BLaER1 (cell line): Measurements from ENCODE around the gene OR10A4.
"Not testable (repeated sequence)": the region's sequence is repeated elsewhere in the genome, so short reads cannot be mapped to it uniquely, and the experiment has no call there.

ENCODE experiments used
- H3K27ac ChIP-seq: shearing (Covaris generic); formaldehyde crosslinking; 2 replicates; pipeline ENCODE4 v1.8.1; 2022
- H3K27me3 ChIP-seq: shearing (Covaris generic); formaldehyde crosslinking; 2 replicates; pipeline ENCODE4 v1.8.1; 2022
- H3K36me3 ChIP-seq: shearing (Covaris generic); formaldehyde crosslinking; 2 replicates; pipeline ENCODE4 v1.8.1; 2022
- H3K4me1 ChIP-seq: shearing (Covaris generic); formaldehyde crosslinking; 2 replicates; pipeline ENCODE4 v1.8.1; 2022
- H3K4me2 ChIP-seq: shearing (Covaris generic); formaldehyde crosslinking; 2 replicates; pipeline ENCODE4 v1.8.1; 2022
- H3K4me3 ChIP-seq: shearing (Covaris generic); formaldehyde crosslinking; 2 replicates; pipeline ENCODE4 v1.8.1; 2022
- H3K9ac ChIP-seq: shearing (Covaris generic); formaldehyde crosslinking; 2 replicates; pipeline ENCODE4 v1.8.1; 2022
- H3K9me3 ChIP-seq: shearing (Covaris generic); formaldehyde crosslinking; 2 replicates; pipeline ENCODE4 v1.8.1; 2022
- H4K20me1 ChIP-seq: shearing (Covaris generic); formaldehyde crosslinking; 2 replicates; pipeline ENCODE4 v1.8.1; 2022
- Cebpa-rat ChIP-seq: shearing (Covaris generic); IDR thresholded peaks from 2 replicates; pipeline ENCODE4 v1.8.1; 2022

Gene OR10A4, protein sequence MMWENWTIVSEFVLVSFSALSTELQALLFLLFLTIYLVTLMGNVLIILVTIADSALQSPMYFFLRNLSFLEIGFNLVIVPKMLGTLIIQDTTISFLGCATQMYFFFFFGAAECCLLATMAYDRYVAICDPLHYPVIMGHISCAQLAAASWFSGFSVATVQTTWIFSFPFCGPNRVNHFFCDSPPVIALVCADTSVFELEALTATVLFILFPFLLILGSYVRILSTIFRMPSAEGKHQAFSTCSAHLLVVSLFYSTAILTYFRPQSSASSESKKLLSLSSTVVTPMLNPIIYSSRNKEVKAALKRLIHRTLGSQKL

DNA sequence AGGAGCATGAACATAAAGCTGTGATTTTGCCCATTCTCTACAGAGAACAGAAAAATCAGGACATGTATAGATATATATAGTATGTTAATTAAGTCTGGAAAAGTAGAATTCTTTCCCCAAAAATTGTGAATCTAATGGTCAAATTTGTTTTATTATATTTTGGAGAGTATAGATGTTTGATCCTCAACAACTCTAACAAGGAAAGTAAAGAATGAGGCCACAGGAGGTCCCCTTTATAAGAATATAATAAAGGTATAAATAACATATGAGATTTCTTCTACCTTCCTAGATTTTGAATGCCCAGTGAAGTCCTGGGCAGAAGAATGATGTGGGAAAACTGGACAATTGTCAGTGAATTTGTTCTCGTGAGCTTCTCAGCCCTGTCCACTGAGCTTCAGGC, at the start of gene OR10A4:
Gene OR10A4 (plus strand): TSS at position 301 of the 400 bp plus-strand sequence. CDS start 23 bp downstream, at position 324.
- Histone ChIP-seq H3K4me3 (no peak within 1 kb of the TSS), H3K27me3 (no peaks in the 10 kb centered on the region), H3K36me3 (no peaks in the 10 kb centered on the region), H3K9ac (no peak within 1 kb of the TSS), H3K4me2 (no peak within 1 kb of the TSS), H3K4me1 (no peaks in the 10 kb centered on the region), H4K20me1 (no peaks in the 10 kb centered on the region), H3K9me3 (peaks cover 9% of the 10 kb centered on the region), H3K27ac (no peak within 1 kb of the TSS)
- TF ChIP-seq Cebpa-rat, result no peak

DNA sequence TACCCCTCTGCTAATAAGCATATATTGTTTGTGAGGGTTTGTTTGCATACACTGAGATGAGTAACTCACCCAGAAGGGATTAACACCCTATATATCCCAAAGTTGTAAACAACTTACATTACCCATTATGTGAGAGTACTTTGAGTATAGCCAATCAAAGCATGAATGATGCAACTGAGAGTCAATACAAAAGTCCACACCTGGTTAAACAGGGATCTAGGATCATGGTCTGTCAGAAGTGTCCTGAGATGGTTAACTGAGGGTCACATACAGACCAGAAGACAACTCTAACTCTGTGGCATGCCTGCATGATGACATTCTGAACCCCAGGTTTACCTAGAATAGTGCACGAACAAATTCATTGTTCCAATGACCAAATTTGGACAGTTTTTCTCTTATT, 48.3 kb upstream of the OR10A4 start:
- H3K36me3 ChIP-seq, result no peaks in the 10 kb centered on the region
- no peak for TF ChIP-seq Cebpa-rat
- no peak overlapping the region for H3K9ac ChIP-seq
- H3K4me1 ChIP-seq, result no peaks in the 10 kb centered on the region
- H3K4me2 ChIP-seq, result no peak overlapping the region
- H3K27me3 ChIP-seq, result no peaks in the 10 kb centered on the region
- H3K4me3 ChIP-seq, result no peak overlapping the region
- H4K20me1 ChIP-seq, result no peaks in the 10 kb centered on the region
- H3K27ac ChIP-seq, result no peak overlapping the region
- no peaks in the 10 kb centered on the region for H3K9me3 ChIP-seq

DNA sequence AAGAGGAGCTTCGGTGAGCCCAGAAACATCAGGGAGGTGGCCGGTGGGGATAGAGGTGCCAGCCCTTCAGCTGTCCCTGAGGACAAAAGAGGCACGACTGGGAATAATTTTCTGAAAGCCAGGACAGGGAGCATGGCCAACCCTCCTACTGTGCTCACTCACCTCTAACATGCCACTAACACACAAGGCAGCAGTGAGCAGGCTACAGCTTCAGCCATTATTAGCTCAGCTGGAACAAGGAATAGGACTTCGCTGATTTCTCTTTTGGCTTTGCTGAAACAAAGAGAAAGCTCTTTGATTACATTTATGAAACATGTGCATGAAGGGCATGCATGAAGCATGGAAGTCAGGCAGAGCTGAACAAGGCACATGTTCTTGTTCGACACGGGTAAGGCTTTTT, 43.1 kb upstream of the OR10A4 start:
- H3K36me3 ChIP-seq, result no peaks in the 10 kb centered on the region
- no peaks in the 10 kb centered on the region for H4K20me1 ChIP-seq
- no peaks in the 10 kb centered on the region for H3K27me3 ChIP-seq
- no peak overlapping the region for H3K9ac ChIP-seq
- no peak overlapping the region for H3K4me2 ChIP-seq
- H3K4me1 ChIP-seq, result no peaks in the 10 kb centered on the region
- no peak overlapping the region for H3K27ac ChIP-seq
- no peak overlapping the region for H3K4me3 ChIP-seq
- no peak for TF ChIP-seq Cebpa-rat
- H3K9me3 ChIP-seq, result no peaks in the 10 kb centered on the region

DNA sequence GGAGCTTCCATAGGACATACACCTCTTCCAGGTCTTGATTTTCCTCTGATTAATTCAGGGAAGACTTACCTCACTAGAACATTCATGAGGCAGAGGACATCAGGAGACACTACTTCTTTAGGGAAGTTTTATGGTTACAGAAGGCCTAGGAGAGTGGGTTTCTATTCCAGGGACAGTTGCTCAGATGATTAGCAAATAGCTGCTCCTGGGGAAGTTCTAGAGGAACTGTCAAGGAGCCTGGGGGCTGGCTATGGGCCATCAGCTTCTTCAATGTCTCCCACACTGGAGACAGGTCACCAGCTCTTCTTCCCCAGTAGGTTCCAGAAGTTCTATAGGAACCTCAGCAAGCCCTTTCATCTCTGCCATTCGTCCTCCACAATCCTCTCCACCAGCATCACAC, 42.4 kb upstream of the OR10A4 start:
- Histone ChIP-seq H3K27ac (no peak overlapping the region), H3K4me2 (no peak overlapping the region), H3K4me3 (no peak overlapping the region), H3K9ac (no peak overlapping the region), H3K27me3 (no peaks in the 10 kb centered on the region), H4K20me1 (no peaks in the 10 kb centered on the region), H3K9me3 (no peaks in the 10 kb centered on the region), H3K4me1 (no peaks in the 10 kb centered on the region), H3K36me3 (no peaks in the 10 kb centered on the region)
- no peak for TF ChIP-seq Cebpa-rat

DNA sequence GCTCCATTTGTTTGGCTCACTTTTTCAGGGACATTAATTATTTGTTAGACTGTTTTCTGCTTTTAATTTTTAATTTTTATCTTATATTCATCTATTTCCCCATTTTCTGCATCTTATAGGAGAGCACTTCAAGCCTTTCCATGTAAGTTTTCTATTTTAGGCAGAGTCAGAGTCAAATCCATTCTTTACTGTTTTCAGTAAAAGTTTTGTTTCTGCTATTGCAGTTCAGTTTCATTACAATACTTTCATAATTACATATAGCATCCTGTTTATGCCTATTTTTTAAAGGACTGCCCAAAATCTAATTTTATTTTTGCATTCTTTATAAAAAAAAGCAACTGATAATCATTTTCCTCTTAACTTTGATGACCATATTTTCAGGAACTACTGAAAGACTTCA, 34.7 kb upstream of the OR10A4 start:
- no peak overlapping the region for H3K4me3 ChIP-seq
- no peaks in the 10 kb centered on the region for H3K4me1 ChIP-seq
- H3K9me3 ChIP-seq, result no peaks in the 10 kb centered on the region
- no peaks in the 10 kb centered on the region for H4K20me1 ChIP-seq
- no peak overlapping the region for H3K9ac ChIP-seq
- TF ChIP-seq Cebpa-rat, result no peak
- H3K4me2 ChIP-seq, result no peak overlapping the region
- H3K27ac ChIP-seq, result no peak overlapping the region
- H3K36me3 ChIP-seq, result no peaks in the 10 kb centered on the region
- no peaks in the 10 kb centered on the region for H3K27me3 ChIP-seq

DNA sequence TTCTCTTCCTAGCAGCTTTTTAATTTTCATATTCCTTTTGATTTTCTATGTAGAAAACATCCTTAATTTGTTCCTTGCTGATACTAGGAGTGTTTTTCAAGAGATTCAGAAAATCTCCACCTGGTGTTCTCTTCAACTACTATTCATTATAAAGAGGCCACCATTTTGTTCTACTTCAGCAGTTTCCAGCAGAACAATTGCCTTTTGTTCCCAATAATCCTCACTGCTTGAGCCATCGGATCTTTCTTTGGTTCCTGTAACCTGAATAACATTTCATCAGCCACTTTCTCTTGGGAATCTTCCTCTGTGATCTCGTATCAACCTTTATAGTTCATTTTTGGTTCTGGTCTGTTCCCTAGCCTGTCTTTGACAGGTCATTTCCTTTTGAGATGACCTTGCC, 32.8 kb upstream of the OR10A4 start:
- H3K4me1 ChIP-seq, result no peaks in the 10 kb centered on the region
- no peaks in the 10 kb centered on the region for H3K36me3 ChIP-seq
- no peak for TF ChIP-seq Cebpa-rat
- H3K27me3 ChIP-seq, result no peaks in the 10 kb centered on the region
- H4K20me1 ChIP-seq, result no peaks in the 10 kb centered on the region
- H3K9ac ChIP-seq, result no peak overlapping the region
- no peak overlapping the region for H3K27ac ChIP-seq
- H3K4me2 ChIP-seq, result no peak overlapping the region
- no peak overlapping the region for H3K4me3 ChIP-seq
- no peaks in the 10 kb centered on the region for H3K9me3 ChIP-seq

DNA sequence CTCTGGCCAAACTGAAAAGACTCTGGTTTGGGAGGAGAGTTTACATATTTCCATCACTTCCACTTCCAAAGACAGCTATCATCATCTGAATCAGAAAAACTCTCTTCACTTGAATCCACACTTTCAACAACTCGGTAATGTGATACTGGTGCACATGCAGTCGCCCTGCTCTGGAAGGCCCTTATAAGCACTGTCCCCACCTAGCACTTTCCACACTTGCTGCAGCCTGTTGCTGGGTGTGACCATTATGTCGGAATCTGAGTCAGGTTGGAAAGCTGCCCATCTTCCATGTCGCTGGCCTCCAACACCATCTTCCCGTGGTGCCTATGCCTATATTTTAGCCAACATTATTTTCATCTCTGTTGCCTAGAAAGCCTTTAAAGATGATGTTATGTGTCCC, 32.1 kb upstream of the OR10A4 start:
- Histone ChIP-seq H3K9ac (no peak overlapping the region), H3K4me2 (no peak overlapping the region), H3K9me3 (no peaks in the 10 kb centered on the region), H3K27ac (no peak overlapping the region), H3K4me3 (no peak overlapping the region), H3K4me1 (no peaks in the 10 kb centered on the region), H3K27me3 (no peaks in the 10 kb centered on the region), H3K36me3 (no peaks in the 10 kb centered on the region), H4K20me1 (no peaks in the 10 kb centered on the region)
- no peak for TF ChIP-seq Cebpa-rat

DNA sequence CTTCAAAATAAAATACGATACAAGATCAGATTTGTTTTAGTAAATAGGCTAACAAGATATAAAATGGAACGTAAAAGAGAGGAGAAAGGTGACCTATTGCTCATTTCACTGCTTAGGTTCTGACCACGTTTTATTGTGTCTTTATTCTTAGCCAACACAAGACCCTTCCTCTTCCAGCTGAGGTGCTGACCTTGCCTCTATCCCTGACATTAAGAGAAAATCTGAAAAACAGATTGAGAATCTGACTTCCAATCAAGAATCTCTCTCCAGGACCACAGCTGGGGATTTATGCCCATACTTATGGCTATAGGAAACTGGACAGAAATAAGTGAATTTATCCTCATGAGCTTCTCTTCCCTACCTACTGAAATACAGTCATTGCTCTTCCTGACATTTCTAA, 31.0 kb upstream of the OR10A4 start, which contains the start of gene OR10A5:
Gene OR10A5 (plus strand): TSS at position 301 of the 400 bp plus-strand sequence. CDS start 0 bp downstream, at position 301.
- no peaks in the 10 kb centered on the region for H3K4me1 ChIP-seq
- no peaks in the 10 kb centered on the region for H3K9me3 ChIP-seq
- H3K4me2 ChIP-seq, result no peak within 1 kb of the TSS
- no peak for TF ChIP-seq Cebpa-rat
- H3K4me3 ChIP-seq, result no peak within 1 kb of the TSS
- no peak within 1 kb of the TSS for H3K9ac ChIP-seq
- no peaks in the 10 kb centered on the region for H3K36me3 ChIP-seq
- H3K27ac ChIP-seq, result no peak within 1 kb of the TSS
- no peaks in the 10 kb centered on the region for H4K20me1 ChIP-seq
- H3K27me3 ChIP-seq, result no peaks in the 10 kb centered on the region

DNA sequence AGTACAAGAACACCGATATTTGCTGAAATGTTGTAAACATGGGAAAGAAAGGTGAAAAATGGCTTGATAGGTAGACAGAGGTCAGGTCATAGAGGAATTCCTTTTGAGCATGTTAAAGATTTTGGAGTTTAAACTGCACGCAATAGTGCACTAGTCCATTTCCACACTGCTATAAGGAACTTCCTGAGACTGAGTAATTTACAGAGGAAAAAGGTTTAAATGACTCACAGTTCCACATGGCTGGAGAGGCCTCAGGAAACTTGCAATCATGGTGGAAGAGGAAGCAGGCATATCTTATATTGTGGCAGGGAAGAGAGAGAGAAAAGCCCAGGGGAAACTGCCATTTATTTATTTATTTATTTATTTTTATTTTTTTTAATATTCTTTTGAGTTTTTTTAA, 25.9 kb upstream of the OR10A4 start:
- Histone ChIP-seq H4K20me1 (no peaks in the 10 kb centered on the region), H3K9me3 (peaks cover 12% of the 10 kb centered on the region; the same call in 1 of the 2 replicates), H3K27me3 (no peaks in the 10 kb centered on the region), H3K9ac (no peak overlapping the region), H3K36me3 (no peaks in the 10 kb centered on the region), H3K27ac (no peak overlapping the region), H3K4me2 (no peak overlapping the region), H3K4me3 (no peak overlapping the region), H3K4me1 (no peaks in the 10 kb centered on the region)
- no peak for TF ChIP-seq Cebpa-rat

DNA sequence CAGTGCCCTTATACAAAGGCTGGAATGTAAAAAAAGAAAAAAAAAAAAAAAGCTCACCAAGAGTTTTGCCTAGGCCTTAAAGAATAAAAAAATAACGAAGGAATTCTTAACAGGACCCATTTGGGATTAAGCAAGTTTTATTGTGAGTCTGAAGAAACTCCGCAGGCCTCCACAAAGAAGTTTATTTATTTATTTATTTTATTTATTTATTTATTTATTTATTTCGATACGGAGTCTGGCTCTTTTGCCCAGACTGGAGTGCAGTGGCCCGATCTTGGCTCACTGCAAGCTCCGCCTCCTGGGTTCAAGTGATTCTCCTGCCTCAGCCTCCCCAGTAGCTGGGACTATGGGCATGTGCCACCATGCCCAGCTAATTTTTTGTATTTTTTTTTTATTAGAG, 21.6 kb upstream of the OR10A4 start:
- not testable (repeated sequence) for H3K27ac ChIP-seq, H3K9ac ChIP-seq

DNA sequence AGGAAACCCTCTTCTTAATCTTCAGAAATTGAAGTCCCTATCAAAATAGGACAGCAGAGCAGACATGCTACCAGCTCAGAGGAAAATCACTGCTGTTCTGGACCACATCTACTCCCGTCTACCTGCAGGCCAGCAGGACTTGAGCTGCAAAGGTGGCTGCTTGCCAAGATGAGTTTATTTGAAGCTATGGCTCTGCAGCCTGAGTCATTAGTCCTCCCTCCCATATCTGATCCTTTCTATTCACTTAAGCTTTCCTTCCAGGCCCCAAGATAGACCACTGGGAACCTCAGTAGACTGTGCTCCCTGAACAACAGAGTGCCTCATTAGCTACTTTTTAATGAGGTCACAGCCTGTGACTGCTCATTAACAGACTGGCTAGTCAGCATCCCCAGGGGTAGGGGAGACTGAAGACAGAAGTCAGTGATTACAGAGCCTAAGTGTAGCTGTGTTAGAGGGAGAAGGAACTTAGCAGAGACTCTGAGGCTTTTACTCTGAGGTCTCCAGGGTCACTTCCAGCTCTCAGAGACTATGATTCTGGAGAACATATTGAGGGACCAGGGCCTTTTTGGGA, 20.4 kb upstream of the OR10A4 start:
- H3K4me2 ChIP-seq, result no peak overlapping the region
- no peak overlapping the region for H3K4me3 ChIP-seq
- peaks cover 12% of the 10 kb centered on the region; the same call in 1 of the 2 replicates for H3K9me3 ChIP-seq
- H3K36me3 ChIP-seq, result no peaks in the 10 kb centered on the region
- TF ChIP-seq Cebpa-rat, result no peak
- no peak overlapping the region for H3K27ac ChIP-seq
- H3K27me3 ChIP-seq, result no peaks in the 10 kb centered on the region
- no peaks in the 10 kb centered on the region for H4K20me1 ChIP-seq
- H3K4me1 ChIP-seq, result no peaks in the 10 kb centered on the region
- no peak overlapping the region for H3K9ac ChIP-seq

More for the DNA sequence above, 21.6 kb upstream of the OR10A4 start:
- not testable (repeated sequence) for H3K36me3 ChIP-seq, H4K20me1 ChIP-seq, H3K27me3 ChIP-seq, H3K4me3 ChIP-seq, H3K4me2 ChIP-seq, H3K4me1 ChIP-seq
- H3K9me3 ChIP-seq, result peaks cover 12% of the 10 kb centered on the region; the same call in 1 of the 2 replicates
